Body of pancreas (tissue), 4 donors: ENCODE results near the gene TMEM201. TPM values are rescaled to one million over a fixed set of nuclear protein-coding genes. Genes with fewer than 3 reads are reported as not detected.

Experiments
- ATAC-seq: fragments of 150-250 bp; one replicate; pipeline ENCODE4 v1.9.1; 2016
- DNase-seq, 4 donors: peaks; one replicate each; pipeline ENCODE4 v3.0.0-alpha.2; 2019
- H3K27ac ChIP-seq, 4 donors: fragments of 200-600 bp; sonication (generic); 1 replicate in 3 of 4; 2 replicates in 1 of 4; pipeline versions ENCODE4 v1.5.1 to v1.6.1; 2016 to 2019; ENCODE audit warnings: mild to moderate bottlenecking in 1 of 4, mixed read lengths in 1 of 4, moderate library complexity in 1 of 4
- H3K27me3 ChIP-seq, 2 donors: fragments of 200-600 bp; sonication (generic); one replicate each; pipeline ENCODE4 v1.6.0; 2016; ENCODE audit warnings: mild to moderate bottlenecking in 1 of 2
- H3K36me3 ChIP-seq, 2 donors: fragments of 200-600 bp; sonication (generic); replicated peaks in 1 of 2; 2 replicates each; pipeline ENCODE4 v1.5.1; 2016; ENCODE audit warnings: low read depth in 2 of 2; ENCODE audit not compliant: insufficient read depth in 1 of 2
- H3K4me1 ChIP-seq: fragments of 200-600 bp; sonication (generic); one replicate; pipeline ENCODE4 v1.6.0; 2016
- H3K4me3 ChIP-seq, 2 donors: fragments of 200-600 bp; sonication (generic); 1 replicate in 1 of 2; 2 replicates in 1 of 2; pipeline ENCODE4 v1.5.1; 2016 to 2019
- H3K9me3 ChIP-seq, 3 donors: fragments of 200-600 bp; sonication (generic); 1 replicate in 2 of 3; 2 replicates in 1 of 3; pipeline ENCODE4 v1.5.1; 2016
- POLR2A ChIP-seq, 3 donors: fragments of 450-650 bp; IDR thresholded peaks; one replicate each; pipeline ENCODE4 v1.6.1; 2016; ENCODE audit warnings: antibody characterized with exemption in 3 of 3, mild to moderate bottlenecking in 2 of 3
- WGBS, 2 donors: methylation state at CpG; one replicate each; pipeline ENCODE4 v1.1.5; 2017; 5-methylcytosine and 5-hydroxymethylcytosine counted together
- intact Hi-C: fragments of 100-400 bp; cut with DNase I; formaldehyde crosslinking; loops from one replicate; pipeline ENCODE4 v1.15.1; 2023
- total RNA-seq, 2 donors: library from RNA; depleted of rRNA; stranded (reverse); fragments of >200 nt; gene quantifications; one replicate each; pipeline ENCODE4 v1.1.0, GENCODE V29; 2016
- TF ChIP-seq, protein P1 (sequence below), 7 experiments: fragments of 450-650 bp in 4 of 7; fragments of 200-600 bp in 3 of 7; sonication (generic) in 3 of 7; IDR thresholded peaks; one replicate each; pipeline ENCODE4 v1.5.1; 2016 to 2019; ENCODE audit warnings: antibody characterized with exemption in 7 of 7

The TMEM201 gene
- total RNA-seq, 2 donors from 2014 or later, result 7.3 to 12.5 TPM

DNA sequence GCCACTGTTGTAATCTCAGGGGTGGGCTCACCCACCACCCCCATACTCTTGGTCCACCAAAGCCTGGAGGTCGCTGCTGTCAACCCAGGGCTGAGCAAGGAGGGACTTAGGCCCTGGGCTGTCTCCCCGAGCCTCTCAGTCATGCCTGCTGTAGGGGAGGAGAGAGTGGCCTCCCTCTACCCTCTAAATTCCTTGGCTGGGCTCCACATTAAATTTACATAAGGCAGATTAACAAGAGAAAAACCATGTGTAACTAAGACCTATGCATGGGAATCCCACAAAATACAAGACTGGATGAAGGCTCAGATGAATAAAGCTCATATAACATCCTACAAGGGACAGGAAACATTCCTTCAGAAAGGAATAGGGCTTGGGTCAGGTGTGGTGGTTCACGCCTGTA, 61.1 kb downstream of the TMEM201 start:
- DNase-seq, result no peak
- Histone ChIP-seq H3K4me1 (peaks cover 15% of the 10 kb centered on the region), H3K36me3 (no peaks in the 10 kb centered on the region), H3K27ac (no peak overlapping the region), H3K4me3 (no peak overlapping the region), H3K27me3 (peaks cover 0 to 6% of the 10 kb centered on the region in 2 donors), H3K9me3 (no peaks in the 10 kb centered on the region)
- 75 to 79% methylated on average over 1 to 3 of the region's 3 CpGs for WGBS, 2 donors
- intact Hi-C loops, result no loop called here
- no peak for ATAC-seq
- TF ChIP-seq, protein P1, sequence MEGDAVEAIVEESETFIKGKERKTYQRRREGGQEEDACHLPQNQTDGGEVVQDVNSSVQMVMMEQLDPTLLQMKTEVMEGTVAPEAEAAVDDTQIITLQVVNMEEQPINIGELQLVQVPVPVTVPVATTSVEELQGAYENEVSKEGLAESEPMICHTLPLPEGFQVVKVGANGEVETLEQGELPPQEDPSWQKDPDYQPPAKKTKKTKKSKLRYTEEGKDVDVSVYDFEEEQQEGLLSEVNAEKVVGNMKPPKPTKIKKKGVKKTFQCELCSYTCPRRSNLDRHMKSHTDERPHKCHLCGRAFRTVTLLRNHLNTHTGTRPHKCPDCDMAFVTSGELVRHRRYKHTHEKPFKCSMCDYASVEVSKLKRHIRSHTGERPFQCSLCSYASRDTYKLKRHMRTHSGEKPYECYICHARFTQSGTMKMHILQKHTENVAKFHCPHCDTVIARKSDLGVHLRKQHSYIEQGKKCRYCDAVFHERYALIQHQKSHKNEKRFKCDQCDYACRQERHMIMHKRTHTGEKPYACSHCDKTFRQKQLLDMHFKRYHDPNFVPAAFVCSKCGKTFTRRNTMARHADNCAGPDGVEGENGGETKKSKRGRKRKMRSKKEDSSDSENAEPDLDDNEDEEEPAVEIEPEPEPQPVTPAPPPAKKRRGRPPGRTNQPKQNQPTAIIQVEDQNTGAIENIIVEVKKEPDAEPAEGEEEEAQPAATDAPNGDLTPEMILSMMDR (IDR thresholded peaks at IDR 0.05), result no peak
- no peak for TF ChIP-seq POLR2A (IDR thresholded peaks at IDR 0.05)

DNA sequence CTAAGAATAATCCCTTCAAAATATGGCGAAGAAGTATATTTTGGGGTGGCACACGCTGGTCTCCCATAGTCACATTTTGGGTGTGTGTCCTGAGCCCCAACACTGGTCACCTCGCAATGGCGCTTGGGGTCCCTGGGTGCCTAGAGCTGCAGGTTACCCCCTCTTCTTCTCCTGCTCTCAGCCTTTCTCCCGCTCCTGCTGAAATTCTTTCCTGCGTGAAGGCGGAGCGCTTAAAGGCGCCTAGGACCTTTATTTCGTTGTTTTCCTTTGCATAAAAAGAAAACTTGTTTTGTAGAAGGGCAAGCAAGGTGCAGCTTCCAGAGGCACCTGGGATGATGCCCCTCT, 62.5 kb downstream of the TMEM201 start:
- no peak for TF ChIP-seq POLR2A (IDR thresholded peaks at IDR 0.05)
- TF ChIP-seq, protein P1 (IDR thresholded peaks at IDR 0.05), result no peak
- Histone ChIP-seq H3K27me3 (peaks cover 0 to 6% of the 10 kb centered on the region in 2 donors), H3K4me1 (peaks cover 15% of the 10 kb centered on the region), H3K27ac (no peak overlapping the region), H3K9me3 (no peaks in the 10 kb centered on the region), H3K36me3 (no peaks in the 10 kb centered on the region), H3K4me3 (no peak overlapping the region)
- WGBS, 2 donors, result 17% methylated on average over 8 to 10 of the region's 10 CpGs
- no peak for DNase-seq
- intact Hi-C loops, result no loop called here
- no peak for ATAC-seq

DNA sequence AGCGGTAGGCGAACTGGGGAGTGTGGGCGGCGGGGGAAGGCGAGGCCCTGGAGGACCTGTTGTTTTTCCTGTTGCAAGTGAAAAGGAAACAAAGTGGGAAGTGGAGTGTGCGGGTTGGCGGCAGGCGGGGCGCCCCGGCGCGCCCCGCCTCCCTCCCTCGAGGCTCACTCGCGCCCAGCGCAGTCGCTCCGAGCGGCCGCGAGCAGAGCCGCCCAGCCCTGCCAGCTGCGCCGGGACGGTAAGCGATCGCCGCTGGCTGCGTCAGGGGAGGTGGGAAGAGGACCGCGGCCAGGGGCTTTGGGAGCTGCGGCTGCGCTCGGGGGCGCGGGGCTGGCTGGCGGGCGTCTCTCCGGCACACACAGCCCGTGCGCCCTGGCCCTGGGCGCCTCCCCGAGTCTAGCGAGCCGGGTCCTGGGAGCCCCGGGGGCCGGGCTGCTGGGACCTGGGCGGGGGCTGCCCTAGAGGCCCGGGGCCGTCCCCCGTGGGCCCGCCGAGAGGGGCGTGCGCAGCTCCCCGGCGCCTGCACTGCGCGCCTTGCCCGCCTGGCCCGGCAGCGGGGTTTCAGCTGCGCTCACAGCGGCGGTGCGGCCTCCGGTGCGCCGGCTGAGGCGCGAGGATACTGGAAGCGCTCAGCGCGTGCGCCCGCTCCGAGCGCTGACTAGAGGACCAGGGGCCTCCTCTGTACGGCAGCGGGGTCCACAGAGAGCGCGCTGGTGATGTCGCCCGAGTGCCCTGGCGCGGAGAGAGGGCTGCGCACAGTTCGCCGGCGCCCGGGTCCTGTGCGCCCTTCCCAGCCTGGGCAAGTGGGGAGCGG, 63.1 kb downstream of the TMEM201 start, which contains the start of gene PIK3CD:
PIK3CD (plus strand) TSS at position 167 of the 814 bp plus-strand sequence. CDS start 58,725 bp downstream, outside the sequence.
- H3K9me3 ChIP-seq, result no peaks in the 10 kb centered on the region
- intact Hi-C loops, result no loop called here
- 1 to 2% methylated on average over 18 to 93 of the region's 94 CpGs for WGBS, 2 donors
- H3K36me3 ChIP-seq, result no peaks in the 10 kb centered on the region
- H3K27me3 ChIP-seq, result peaks cover 0 to 6% of the 10 kb centered on the region in 2 donors
- TF ChIP-seq POLR2A (IDR thresholded peaks at IDR 0.05), result no peak
- TF ChIP-seq, protein P1 (IDR thresholded peaks at IDR 0.05), result no peak
- DNase-seq (no peak), ATAC-seq (peak; percentile 28)
- H3K27ac ChIP-seq, result peak within 1 kb of the TSS in 2 of 4 donors; percentile 12 to 60
- H3K4me3 ChIP-seq, result peak within 1 kb of the TSS in 1 of 2 donors; percentile 15
- H3K4me1 ChIP-seq, result peaks cover 15% of the 10 kb centered on the region

DNA sequence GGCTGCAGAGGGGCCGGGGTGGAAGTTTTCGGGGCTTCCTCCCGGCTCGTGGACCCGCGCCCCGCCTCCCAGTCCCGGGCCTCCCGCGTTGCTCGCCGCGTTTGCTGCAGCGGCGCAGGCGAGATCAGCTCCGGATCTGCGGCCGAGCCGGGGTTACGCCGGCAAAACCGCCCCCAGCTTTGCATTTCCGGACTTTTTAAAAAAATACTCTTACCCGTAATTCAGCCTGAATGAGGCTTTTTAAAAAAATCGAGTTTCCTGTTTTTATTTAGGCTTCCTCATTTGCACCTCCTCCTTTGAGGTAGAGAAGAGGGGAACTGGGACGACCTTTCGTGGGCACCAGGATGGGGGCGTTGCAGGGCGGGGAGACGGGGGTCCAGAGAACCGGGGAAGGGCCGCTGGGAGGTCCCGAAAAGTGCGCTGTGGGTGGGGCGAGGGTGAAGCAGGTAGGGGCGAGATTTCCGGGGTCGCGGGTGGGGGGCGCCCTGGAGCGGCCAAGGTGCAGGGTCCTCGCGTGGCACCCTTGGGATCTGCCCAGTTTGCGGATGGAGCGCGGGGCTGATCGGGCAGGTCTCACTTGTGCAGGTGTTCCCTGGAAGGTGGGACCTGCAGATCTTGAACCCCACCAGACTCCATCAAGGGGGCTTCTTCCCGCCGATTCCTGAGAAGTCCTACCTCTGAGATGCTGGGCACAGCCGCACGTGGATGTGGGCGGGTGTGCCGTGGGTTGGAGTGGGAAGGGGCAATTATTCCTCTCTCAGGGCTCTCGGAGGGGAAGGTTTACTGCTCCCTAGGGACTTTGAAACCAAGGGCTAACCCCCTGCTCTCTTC, 63.9 kb downstream of the TMEM201 start:
- TF ChIP-seq POLR2A (IDR thresholded peaks at IDR 0.05), result no peak
- TF ChIP-seq, protein P1 (IDR thresholded peaks at IDR 0.05), result no peak

More for the DNA sequence above, 63.9 kb downstream of the TMEM201 start:
- Histone ChIP-seq H3K36me3 (no peaks in the 10 kb centered on the region), H3K4me3 (peak overlapping the region in 1 of 2 donors; percentile 15), H3K9me3 (no peaks in the 10 kb centered on the region), H3K27ac (peak overlapping the region in 2 of 4 donors; percentile 12 to 60), H3K27me3 (peaks cover 0 to 6% of the 10 kb centered on the region in 2 donors), H3K4me1 (peaks cover 15% of the 10 kb centered on the region)
- 5 to 9% methylated on average over 47 to 51 of the region's 55 CpGs for whole genome bisulfite sequencing, 2 donors
- intact Hi-C loops, result no loop called here
- DNase-seq (no peak), ATAC-seq (no peak)
